Measurements from ENCODE around the gene FXYD1. TPM values are rescaled to one million over a fixed set of nuclear protein-coding genes. Genes with fewer than 3 reads are reported as not detected.

FXYD1 gene
- total and polyA plus RNA-seq, 4 donors: 18.7 to 146 (median 71.5) TPM

GRCh38 chr19:35119091-35119490 is 19.5 kb upstream of the FXYD1 start:
- H3K9me3 ChIP-seq (ENCODE audit: control insufficient read depth in 4 of 4, low read length in 3 of 4): no peaks in the 10 kb centered on the region
- no peak overlapping the region for H3K27ac ChIP-seq (ENCODE audit: low read depth in 1 of 2, low read length in 2 of 2)
- no peak overlapping the region for H3K4me3 ChIP-seq (ENCODE audit: low read depth in 1 of 3, low read length in 3 of 3)
- peaks cover 2 to 19% (median 13%) of the 10 kb centered on the region in 4 donors for H3K4me1 ChIP-seq (ENCODE audit: control insufficient read depth in 4 of 4, insufficient read depth in 4 of 4, low read length in 3 of 4)
- no peak overlapping the region for H3K9ac ChIP-seq (ENCODE audit: low read depth in 1 of 2, low read length in 2 of 2)
- no peak for TF ChIP-seq SP1 (IDR thresholded peaks at IDR 0.05)
- no peak for TF ChIP-seq HNF4A (conservative IDR thresholded peaks at IDR 0.05)
- TF ChIP-seq HNF4G (IDR thresholded peaks at IDR 0.05): no peak
- TF ChIP-seq CTCF (IDR thresholded peaks at IDR 0.05; ENCODE audit: low read depth, low read length, missing input control): no peak
- TF ChIP-seq RXRA (IDR thresholded peaks at IDR 0.05): no peak
- no peak for TF ChIP-seq NR2F2 (IDR thresholded peaks at IDR 0.05)
- TF ChIP-seq TAF1 (conservative IDR thresholded peaks at IDR 0.05): no peak
- TF ChIP-seq, protein P1, sequence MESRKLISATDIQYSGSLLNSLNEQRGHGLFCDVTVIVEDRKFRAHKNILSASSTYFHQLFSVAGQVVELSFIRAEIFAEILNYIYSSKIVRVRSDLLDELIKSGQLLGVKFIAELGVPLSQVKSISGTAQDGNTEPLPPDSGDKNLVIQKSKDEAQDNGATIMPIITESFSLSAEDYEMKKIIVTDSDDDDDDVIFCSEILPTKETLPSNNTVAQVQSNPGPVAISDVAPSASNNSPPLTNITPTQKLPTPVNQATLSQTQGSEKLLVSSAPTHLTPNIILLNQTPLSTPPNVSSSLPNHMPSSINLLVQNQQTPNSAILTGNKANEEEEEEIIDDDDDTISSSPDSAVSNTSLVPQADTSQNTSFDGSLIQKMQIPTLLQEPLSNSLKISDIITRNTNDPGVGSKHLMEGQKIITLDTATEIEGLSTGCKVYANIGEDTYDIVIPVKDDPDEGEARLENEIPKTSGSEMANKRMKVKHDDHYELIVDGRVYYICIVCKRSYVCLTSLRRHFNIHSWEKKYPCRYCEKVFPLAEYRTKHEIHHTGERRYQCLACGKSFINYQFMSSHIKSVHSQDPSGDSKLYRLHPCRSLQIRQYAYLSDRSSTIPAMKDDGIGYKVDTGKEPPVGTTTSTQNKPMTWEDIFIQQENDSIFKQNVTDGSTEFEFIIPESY (IDR thresholded peaks at IDR 0.05): no peak
- TF ChIP-seq YY1 (IDR thresholded peaks at IDR 0.05): no peak
- TF ChIP-seq EGR1 (IDR thresholded peaks at IDR 0.05; ENCODE audit: low read depth in 2 of 2): no peak
- TF ChIP-seq RAD21 (IDR thresholded peaks at IDR 0.05): no peak
- TF ChIP-seq, protein P2, sequence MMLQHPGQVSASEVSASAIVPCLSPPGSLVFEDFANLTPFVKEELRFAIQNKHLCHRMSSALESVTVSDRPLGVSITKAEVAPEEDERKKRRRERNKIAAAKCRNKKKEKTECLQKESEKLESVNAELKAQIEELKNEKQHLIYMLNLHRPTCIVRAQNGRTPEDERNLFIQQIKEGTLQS (IDR thresholded peaks at IDR 0.05): no peak
- TF ChIP-seq REST (IDR thresholded peaks at IDR 0.05): no peak
- no peak for TF ChIP-seq GABPA (IDR thresholded peaks at IDR 0.05 in 1 of 2, conservative IDR thresholded peaks at IDR 0.05 in 1 of 2)
- TF ChIP-seq MAX (IDR thresholded peaks at IDR 0.05): no peak
- TF ChIP-seq FOXA1 (IDR thresholded peaks at IDR 0.05): no peak
- DNase-seq (ENCODE audit: low spot score): no peak
- no peaks in the 10 kb centered on the region for H3K36me3 ChIP-seq (ENCODE audit: control insufficient read depth in 4 of 4, insufficient read depth in 3 of 4, low read depth in 1 of 4, low read length in 3 of 4)
- H3K27me3 ChIP-seq (ENCODE audit: control insufficient read depth in 4 of 4, insufficient read depth in 4 of 4, low read length in 3 of 4): no peaks in the 10 kb centered on the region
- WGBS: 78% methylated on average over 14 of the region's 14 CpGs
